Transverse colon (tissue), 4 donors: ENCODE measurements around the gene MINAR1. TPM values are rescaled to one million over a fixed set of nuclear protein-coding genes. Genes with fewer than 3 reads are reported as not detected.

Experiments used
- DNase-seq: peaks from one replicate; pipeline ENCODE4 v3.0.0-alpha.2; 2019
- H3K27ac ChIP-seq, 4 donors: fragments of 200-600 bp; sonication (generic); 2 replicates each; pipeline ENCODE4 v1.5.1; 2016 to 2018; ENCODE audit warnings: inconsistent platforms in 4 of 4
- H3K27me3 ChIP-seq: fragments of 200-600 bp; sonication (generic); 2 replicates; pipeline ENCODE4 v1.5.1; 2017; ENCODE audit warnings: inconsistent platforms
- H3K36me3 ChIP-seq, 4 donors: fragments of 200-600 bp; sonication (generic); 2 replicates each; pipeline ENCODE4 v1.5.1; 2017 to 2019; ENCODE audit warnings: inconsistent platforms in 4 of 4
- H3K4me1 ChIP-seq, 4 donors: fragments of 200-600 bp; sonication (generic); 2 replicates each; pipeline ENCODE4 v1.5.1; 2017 to 2020; ENCODE audit warnings: inconsistent platforms in 4 of 4
- H3K4me3 ChIP-seq, 4 donors: fragments of 200-600 bp; sonication (generic); 1 replicate in 1 of 4; 2 replicates in 3 of 4; pipeline versions ENCODE4 v1.5.1 to v1.6.1; 2017 to 2019; ENCODE audit warnings: inconsistent platforms in 4 of 4
- H3K9me3 ChIP-seq, 2 donors: fragments of 200-600 bp; sonication (generic); 2 replicates each; pipeline ENCODE4 v1.5.1; 2017 to 2019; ENCODE audit warnings: inconsistent platforms in 2 of 2
- CTCF ChIP-seq, 5 experiments: fragments of 200-600 bp in 3 of 5; fragments of 450-650 bp in 2 of 5; sonication (generic) in 3 of 5; IDR thresholded peaks; 1 replicate in 2 of 5; 2 replicates in 3 of 5; pipeline ENCODE4 v1.5.1; 2016 to 2017; ENCODE audit warnings: antibody characterized with exemption in 5 of 5, inconsistent platforms in 3 of 5, mild to moderate bottlenecking in 2 of 5, moderate library complexity in 1 of 5
- EP300 ChIP-seq: sonication (generic); formaldehyde crosslinking; IDR thresholded peaks from one replicate; pipeline ENCODE4 v1.6.1; 2017; ENCODE audit warnings: antibody characterized with exemption, low read depth
- POLR2A ChIP-seq: fragments of 450-650 bp; IDR thresholded peaks from one replicate; pipeline ENCODE4 v1.6.1; 2016; ENCODE audit warnings: antibody characterized with exemption, mild to moderate bottlenecking, moderate library complexity
- POLR2AphosphoS5 ChIP-seq, 3 donors: sonication (generic); formaldehyde crosslinking; IDR thresholded peaks; one replicate each; pipeline ENCODE4 v1.6.1; 2016; ENCODE audit warnings: antibody characterized with exemption in 3 of 3
- WGBS, 2 donors: methylation state at CpG; one replicate each; pipeline ENCODE4 v1.1.5; 2018; ENCODE audit warnings: low coverage in 1 of 2; 5-methylcytosine and 5-hydroxymethylcytosine counted together
- in situ Hi-C, 4 donors: fragments of 200-750 bp; cut with MboI; loops; one replicate each; pipeline versions ENCODE4 v1.15.0 to v1.15.1; 2017; ENCODE audit warnings: low sequenced_read_pairs in 3 of 4, low pct_ligation_motif_present in 1 of 4, low pct_unique_long_range_greater_than_20kb in 1 of 4
- intact Hi-C: fragments of 100-400 bp; cut with DNase I; formaldehyde crosslinking; loops from one replicate; pipeline ENCODE4 v1.15.1; 2023; ENCODE audit warnings: low total_unique reads
- total RNA-seq, 4 donors: library from RNA; depleted of rRNA; stranded (reverse); fragments of >200 nt; gene quantifications; one replicate each; pipeline ENCODE4 v1.1.0, GENCODE V29; 2016

MINAR1 gene
- total RNA-seq, 4 donors from 2014 or later = 0.14 to 1.1 (median 0.40) TPM; not detected in 1

DNA sequence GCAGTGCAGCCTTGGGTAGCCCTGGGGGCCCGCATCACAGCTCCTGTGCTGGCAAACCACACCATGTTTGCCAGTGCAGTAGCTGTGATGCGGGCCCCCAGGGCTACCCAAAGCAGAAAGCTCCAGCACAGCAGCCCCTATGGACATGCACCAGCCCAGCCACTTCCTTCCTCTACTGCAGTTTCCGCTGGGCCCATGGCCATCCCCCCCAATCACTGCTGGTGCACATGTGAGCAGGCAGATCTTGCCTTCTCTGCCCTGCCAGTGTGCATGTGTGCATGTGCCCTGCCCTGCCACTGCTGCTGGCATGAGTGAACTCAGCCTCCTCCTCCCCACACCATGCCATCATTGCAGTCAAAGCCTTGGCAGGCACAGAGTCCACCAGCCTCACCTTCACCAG, 20.1 kb upstream of the MINAR1 start:
- WGBS, 2 donors = 96% methylated on average over 2 of the region's 3 CpGs; no CpG with 5 or more reads in 1 of the 2 donors
- H3K27me3 ChIP-seq = no peaks in the 10 kb centered on the region
- no peaks in the 10 kb centered on the region for H3K36me3 ChIP-seq
- in situ Hi-C loops (no loop called here), intact Hi-C loops (no loop called here)
- H3K27ac ChIP-seq = no peak overlapping the region
- no peak for TF ChIP-seq EP300
- no peak for TF ChIP-seq POLR2A
- no peak for TF ChIP-seq POLR2AphosphoS5 (IDR thresholded peaks at IDR 0.05)
- TF ChIP-seq CTCF (IDR thresholded peaks at IDR 0.05) = no peak
- H3K4me3 ChIP-seq = no peak overlapping the region
- no peak for DNase-seq
- H3K4me1 ChIP-seq = no peaks in the 10 kb centered on the region
- no peaks in the 10 kb centered on the region for H3K9me3 ChIP-seq

DNA sequence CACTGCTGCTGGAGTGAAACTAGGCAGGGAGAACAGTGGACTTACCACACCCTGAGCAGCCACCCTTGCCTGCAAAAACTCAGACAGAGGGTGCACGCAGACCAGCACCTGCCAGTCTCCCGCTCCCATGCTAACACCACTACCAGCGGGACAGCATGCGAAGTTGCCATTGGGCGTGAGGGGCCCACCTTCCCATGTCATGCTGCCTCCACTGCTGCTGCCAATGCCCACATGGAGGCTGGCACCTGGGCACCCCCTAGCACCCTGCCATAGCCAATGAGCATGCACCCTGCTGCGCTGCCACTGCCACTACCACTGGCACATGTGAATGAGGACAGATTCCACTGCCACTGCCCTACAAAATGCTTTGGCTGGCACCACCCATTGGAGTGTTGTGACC, 19.7 kb upstream of the MINAR1 start:
- Histone ChIP-seq H3K36me3 (no peaks in the 10 kb centered on the region), H3K4me3 (no peak overlapping the region), H3K27ac (no peak overlapping the region), H3K27me3 (no peaks in the 10 kb centered on the region), H3K4me1 (no peaks in the 10 kb centered on the region), H3K9me3 (no peaks in the 10 kb centered on the region)
- intact Hi-C loops = no loop called here
- no peak for TF ChIP-seq CTCF (IDR thresholded peaks at IDR 0.05)
- no peak for TF ChIP-seq POLR2A
- no peak for TF ChIP-seq POLR2AphosphoS5 (IDR thresholded peaks at IDR 0.05)
- TF ChIP-seq EP300 = no peak
- 98% methylated on average over 6 of the region's 6 CpGs; no CpG with 5 or more reads in 1 of the 2 donors for WGBS, 2 donors
- no peak for DNase-seq
- in situ Hi-C loops = no loop called here

GRCh38 chr15:79416876-79417275, 15.3 kb upstream of the MINAR1 start:
- in situ Hi-C loops = no loop called here
- DNase-seq = no peak

GRCh38 chr15:79418693-79419279, 13.3 kb upstream of the MINAR1 start:
- in situ Hi-C loops = no loop called here
- Histone ChIP-seq H3K27ac (no peak overlapping the region), H3K4me1 (no peaks in the 10 kb centered on the region), H3K9me3 (no peaks in the 10 kb centered on the region), H3K36me3 (no peaks in the 10 kb centered on the region), H3K4me3 (no peak overlapping the region), H3K27me3 (no peaks in the 10 kb centered on the region)
- 72 to 89% methylated on average over 3 to 9 of the region's 9 CpGs for WGBS, 2 donors
- no peak for TF ChIP-seq POLR2AphosphoS5 (IDR thresholded peaks at IDR 0.05)
- TF ChIP-seq EP300 = no peak
- no peak for TF ChIP-seq POLR2A
- TF ChIP-seq CTCF (IDR thresholded peaks at IDR 0.05) = no peak
- intact Hi-C loops = no loop called here
- no peak for DNase-seq

More at GRCh38 chr15:79416876-79417275, 15.3 kb upstream of the MINAR1 start:
- Histone ChIP-seq H3K4me1 (no peaks in the 10 kb centered on the region), H3K27me3 (no peaks in the 10 kb centered on the region), H3K27ac (no peak overlapping the region), H3K36me3 (no peaks in the 10 kb centered on the region), H3K4me3 (no peak overlapping the region), H3K9me3 (no peaks in the 10 kb centered on the region)
- TF ChIP-seq POLR2A = no peak
- TF ChIP-seq CTCF (IDR thresholded peaks at IDR 0.05) = no peak
- TF ChIP-seq POLR2AphosphoS5 (IDR thresholded peaks at IDR 0.05) = no peak
- no peak for TF ChIP-seq EP300
- 100% methylated on average over 2 of the region's 2 CpGs; no CpG with 5 or more reads in 1 of the 2 donors for WGBS, 2 donors
- intact Hi-C loops = no loop called here
